DOHH2 (cell line): ENCODE measurements around the gene ARHGAP22.

Experiments
- H3F3A ChIP-seq: fragments of 200-600 bp; sonication (generic), shearing (Covaris generic); 2 replicates; pipeline ENCODE4 v1.6.0; 2016; ENCODE audit warnings: antibody characterized with exemption, mild to moderate bottlenecking; ENCODE audit not compliant: control insufficient read depth, insufficient read depth
- H3K27ac ChIP-seq: fragments of 200-600 bp; sonication (generic); 2 replicates; pipeline ENCODE4 v1.5.1; 2014; ENCODE audit warnings: low read depth, mild to moderate bottlenecking, low read length, moderate library complexity
- H3K27me3 ChIP-seq: fragments of 200-600 bp; sonication (generic); 2 replicates; pipeline ENCODE4 v1.6.1; 2014; ENCODE audit warnings: mild to moderate bottlenecking, low read length, mixed read lengths; ENCODE audit not compliant: control insufficient read depth
- H3K36me3 ChIP-seq: fragments of 200-600 bp; sonication (generic); 2 replicates; pipeline ENCODE4 v1.6.1; 2014; ENCODE audit warnings: mild to moderate bottlenecking, low read length, moderate library complexity, mixed read lengths; ENCODE audit not compliant: control insufficient read depth
- H3K4me1 ChIP-seq: fragments of 200-600 bp; sonication (generic); 2 replicates; pipeline ENCODE4 v1.6.1; 2014; ENCODE audit warnings: mild to moderate bottlenecking, low read length, mixed read lengths; ENCODE audit not compliant: control insufficient read depth
- H3K4me2 ChIP-seq: fragments of 200-600 bp; sonication (generic); 2 replicates; pipeline ENCODE4 v1.6.0; 2014; ENCODE audit warnings: mild to moderate bottlenecking, low read length, moderate library complexity
- H3K4me3 ChIP-seq: fragments of 200-600 bp; sonication (generic); 2 replicates; pipeline ENCODE4 v1.5.1; 2014; ENCODE audit warnings: mild to moderate bottlenecking, low read length, mixed read lengths
- H3K79me2 ChIP-seq: fragments of 200-600 bp; sonication (generic); 2 replicates; pipeline ENCODE4 v1.6.1; 2014; ENCODE audit warnings: mild to moderate bottlenecking, low read length, mixed read lengths; ENCODE audit not compliant: control insufficient read depth
- H3K9me2 ChIP-seq: fragments of 200-600 bp; sonication (generic); replicated peaks from 2 replicates; pipeline ENCODE4 v1.6.1; 2014; ENCODE audit warnings: mild to moderate bottlenecking, low read length, mixed read lengths; ENCODE audit not compliant: control insufficient read depth
- H3K9me3 ChIP-seq: fragments of 200-600 bp; sonication (generic); 2 replicates; pipeline ENCODE4 v1.6.1; 2014; ENCODE audit warnings: antibody characterized with exemption, low read length, mixed read lengths; ENCODE audit not compliant: control insufficient read depth, insufficient read depth
- H4K20me1 ChIP-seq: fragments of 200-600 bp; sonication (generic); 2 replicates; pipeline ENCODE4 v1.6.0; 2014; ENCODE audit warnings: low read depth, mild to moderate bottlenecking, antibody characterized with exemption, low read length, moderate library complexity; ENCODE audit not compliant: control insufficient read depth, insufficient read depth
- EZH2phosphoT487 ChIP-seq: fragments of 200-600 bp; sonication (generic); IDR thresholded peaks from 2 replicates; pipeline ENCODE4 v1.6.1; 2017; ENCODE audit warnings: borderline replicate concordance, mild to moderate bottlenecking, antibody characterized with exemption, low read length, moderate library complexity, mixed read lengths
- TF ChIP-seq, protein P1 (sequence below): fragments of 200-600 bp; sonication (generic); IDR thresholded peaks from one replicate; pipeline ENCODE4 v1.5.1; 2014; ENCODE audit warnings: antibody characterized with exemption, mild to moderate bottlenecking, low read depth, low read length; ENCODE audit not compliant: poor library complexity, severe bottlenecking

Gene ARHGAP22

DNA sequence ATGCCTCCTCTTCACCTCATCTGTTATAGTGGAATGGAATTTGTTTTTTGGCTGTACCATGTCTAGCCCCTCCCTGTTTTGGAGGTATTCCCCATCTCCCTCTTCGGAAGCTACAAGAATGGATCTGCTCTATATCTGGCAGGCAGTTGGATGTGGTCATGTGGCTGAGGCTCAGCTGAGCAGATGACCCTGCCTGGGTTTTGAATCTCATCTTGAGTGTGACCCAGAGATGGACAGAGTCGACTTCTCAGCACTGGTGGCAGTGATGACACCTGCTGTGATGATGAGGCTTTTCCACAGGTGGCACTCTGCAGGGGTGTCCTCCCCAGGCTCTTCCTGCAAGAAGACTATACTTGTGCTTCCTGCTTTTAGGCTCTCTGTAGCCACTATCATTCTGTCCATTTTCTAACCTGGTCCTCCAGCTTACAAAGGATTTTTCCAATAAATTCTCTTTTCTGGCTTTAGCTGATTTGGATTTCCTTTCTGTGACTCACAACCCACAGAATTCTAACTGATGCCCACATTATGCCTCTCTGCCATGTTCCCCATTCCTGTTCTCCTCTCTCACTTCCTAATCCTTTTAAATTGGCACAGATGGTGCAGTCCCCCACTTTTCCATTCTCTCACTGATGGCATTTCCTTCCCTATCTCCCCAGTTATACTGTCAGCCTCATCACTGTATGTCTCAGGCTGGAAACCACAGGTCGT, 7.5 kb upstream of the ARHGAP22 start:
- H3K9me3 ChIP-seq, result no peaks in the 10 kb centered on the region
- H3K79me2 ChIP-seq, result no peaks in the 10 kb centered on the region
- H3K9me2 ChIP-seq, result no peaks in the 10 kb centered on the region
- TF ChIP-seq, protein P1, sequence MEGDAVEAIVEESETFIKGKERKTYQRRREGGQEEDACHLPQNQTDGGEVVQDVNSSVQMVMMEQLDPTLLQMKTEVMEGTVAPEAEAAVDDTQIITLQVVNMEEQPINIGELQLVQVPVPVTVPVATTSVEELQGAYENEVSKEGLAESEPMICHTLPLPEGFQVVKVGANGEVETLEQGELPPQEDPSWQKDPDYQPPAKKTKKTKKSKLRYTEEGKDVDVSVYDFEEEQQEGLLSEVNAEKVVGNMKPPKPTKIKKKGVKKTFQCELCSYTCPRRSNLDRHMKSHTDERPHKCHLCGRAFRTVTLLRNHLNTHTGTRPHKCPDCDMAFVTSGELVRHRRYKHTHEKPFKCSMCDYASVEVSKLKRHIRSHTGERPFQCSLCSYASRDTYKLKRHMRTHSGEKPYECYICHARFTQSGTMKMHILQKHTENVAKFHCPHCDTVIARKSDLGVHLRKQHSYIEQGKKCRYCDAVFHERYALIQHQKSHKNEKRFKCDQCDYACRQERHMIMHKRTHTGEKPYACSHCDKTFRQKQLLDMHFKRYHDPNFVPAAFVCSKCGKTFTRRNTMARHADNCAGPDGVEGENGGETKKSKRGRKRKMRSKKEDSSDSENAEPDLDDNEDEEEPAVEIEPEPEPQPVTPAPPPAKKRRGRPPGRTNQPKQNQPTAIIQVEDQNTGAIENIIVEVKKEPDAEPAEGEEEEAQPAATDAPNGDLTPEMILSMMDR, result no peak
- no peak for TF ChIP-seq EZH2phosphoT487
- no peak overlapping the region for H3K4me3 ChIP-seq
- H3K27ac ChIP-seq, result no peak overlapping the region
- no peaks in the 10 kb centered on the region for H4K20me1 ChIP-seq
- H3K4me2 ChIP-seq, result no peak overlapping the region
- H3K4me1 ChIP-seq, result no peaks in the 10 kb centered on the region
- H3K27me3 ChIP-seq, result peaks cover 38% of the 10 kb centered on the region
- no peaks in the 10 kb centered on the region for H3F3A ChIP-seq
- H3K36me3 ChIP-seq, result no peaks in the 10 kb centered on the region

DNA sequence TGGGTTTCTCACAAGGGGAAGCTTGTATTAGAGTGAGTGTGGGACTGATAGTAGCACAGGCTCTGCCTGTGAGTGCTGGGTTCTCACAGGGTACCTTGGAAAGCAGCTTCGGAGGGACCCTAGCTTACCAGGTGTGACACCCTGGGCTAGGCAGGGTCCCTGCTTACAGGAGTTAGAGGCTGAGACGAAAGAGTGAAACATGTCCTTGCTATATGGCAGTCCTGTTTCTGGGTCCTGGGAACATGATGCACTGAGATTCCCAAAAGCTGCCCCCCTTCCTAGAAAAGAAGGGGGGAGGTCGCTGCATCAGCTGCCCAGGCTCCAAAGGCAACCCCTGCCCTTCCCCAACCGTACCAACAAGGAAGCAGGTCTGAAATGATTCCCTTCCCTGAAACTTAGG, 6.3 kb upstream of the ARHGAP22 start:
- no peak for TF ChIP-seq EZH2phosphoT487
- TF ChIP-seq, protein P1, result no peak
- H3K36me3 ChIP-seq, result no peaks in the 10 kb centered on the region
- H3K4me1 ChIP-seq, result no peaks in the 10 kb centered on the region
- no peak overlapping the region for H3K4me3 ChIP-seq
- no peaks in the 10 kb centered on the region for H4K20me1 ChIP-seq
- no peaks in the 10 kb centered on the region for H3K9me3 ChIP-seq
- H3K79me2 ChIP-seq, result no peaks in the 10 kb centered on the region
- no peaks in the 10 kb centered on the region for H3K9me2 ChIP-seq
- H3K4me2 ChIP-seq, result no peak overlapping the region
- no peak overlapping the region for H3K27ac ChIP-seq
- no peaks in the 10 kb centered on the region for H3F3A ChIP-seq
- peaks cover 48% of the 10 kb centered on the region for H3K27me3 ChIP-seq

GRCh38 chr10:48610585-48611093, 5.8 kb upstream of the ARHGAP22 start:
- no peaks in the 10 kb centered on the region for H3K79me2 ChIP-seq
- no peak for TF ChIP-seq EZH2phosphoT487
- TF ChIP-seq, protein P1, result no peak
- no peaks in the 10 kb centered on the region for H3K36me3 ChIP-seq
- peaks cover 52% of the 10 kb centered on the region for H3K27me3 ChIP-seq
- H3K27ac ChIP-seq, result no peak overlapping the region
- H3K9me2 ChIP-seq, result no peaks in the 10 kb centered on the region
- no peaks in the 10 kb centered on the region for H3F3A ChIP-seq
- no peak overlapping the region for H3K4me2 ChIP-seq
- no peak overlapping the region for H3K4me3 ChIP-seq
- no peaks in the 10 kb centered on the region for H3K4me1 ChIP-seq
- H3K9me3 ChIP-seq, result no peaks in the 10 kb centered on the region
- H4K20me1 ChIP-seq, result no peaks in the 10 kb centered on the region
